HG02840 (cell line): ENCODE results near the gene DDN.

Source experiments
- ATAC-seq: cut with Tn5 transposase; IDR thresholded peaks from one replicate; pipeline ENCODE4 v1.9.1; 2021; ENCODE audit warnings: mild to moderate bottlenecking, moderate library complexity, moderate number of reproducible peaks; ENCODE audit not compliant: unreplicated experiment, low FRiP score

DDN gene

DNA sequence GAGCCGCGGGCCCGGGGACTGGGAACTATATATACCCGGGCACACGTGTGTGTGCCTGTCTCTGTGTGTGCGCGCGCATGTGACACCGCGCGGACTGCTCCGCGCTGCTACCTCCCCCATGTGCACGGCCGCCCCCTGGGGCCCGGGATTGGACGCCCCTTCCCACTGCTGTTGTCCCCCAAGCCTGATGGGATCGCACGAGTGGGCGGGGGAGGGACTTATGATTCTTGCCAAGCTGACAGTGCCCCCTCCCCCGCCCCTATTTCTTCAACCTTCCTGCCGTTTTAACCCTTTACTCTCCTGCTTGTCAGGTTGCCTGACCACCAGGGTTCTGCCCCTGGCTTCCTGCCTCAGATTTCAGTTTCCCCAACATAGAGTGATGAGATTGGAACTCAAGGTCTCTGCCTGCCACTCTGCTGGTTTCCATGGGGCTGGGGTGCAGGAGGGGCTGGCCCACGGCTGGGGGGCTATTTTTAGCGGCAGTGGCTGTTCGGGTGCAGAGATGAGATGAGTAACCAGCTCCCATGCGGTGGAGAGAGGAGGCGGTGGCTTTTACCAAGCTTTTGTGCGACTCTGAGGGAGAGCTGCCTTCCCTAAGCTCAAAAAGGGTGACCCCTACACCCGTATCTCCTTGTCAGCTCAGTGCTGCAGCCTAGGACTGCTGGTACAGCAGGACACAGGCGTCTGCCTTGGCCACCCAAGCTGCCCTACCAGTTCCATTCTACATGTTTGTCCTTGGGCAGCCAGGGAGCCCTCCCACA lies at the start of gene DDN:
Gene DDN (minus strand): TSS at position 5 of the 761 bp plus-strand sequence. CDS start 88 bp downstream, outside the sequence.
- ATAC-seq, result no peak

DNA sequence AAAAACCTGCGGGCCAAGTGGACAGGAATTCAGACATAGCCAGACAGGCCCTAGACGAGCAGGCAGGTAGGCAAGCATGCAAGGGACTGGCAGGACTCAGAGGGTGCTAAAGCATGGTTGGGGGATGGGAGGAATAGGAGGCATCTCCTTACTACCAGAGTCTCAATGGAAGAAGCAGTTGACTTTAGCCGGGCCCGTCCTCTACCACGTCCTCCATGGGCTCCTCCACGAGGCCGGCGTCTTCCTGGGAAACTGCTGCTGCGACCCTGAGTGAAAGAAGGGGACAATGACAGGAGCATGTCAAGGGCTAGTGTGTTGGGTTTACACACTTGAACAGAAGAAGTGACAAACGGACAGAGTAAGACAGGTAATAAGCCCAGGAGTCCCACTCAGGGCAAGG lies 49.8 kb upstream of the DDN start:
- no peak for ATAC-seq

DNA sequence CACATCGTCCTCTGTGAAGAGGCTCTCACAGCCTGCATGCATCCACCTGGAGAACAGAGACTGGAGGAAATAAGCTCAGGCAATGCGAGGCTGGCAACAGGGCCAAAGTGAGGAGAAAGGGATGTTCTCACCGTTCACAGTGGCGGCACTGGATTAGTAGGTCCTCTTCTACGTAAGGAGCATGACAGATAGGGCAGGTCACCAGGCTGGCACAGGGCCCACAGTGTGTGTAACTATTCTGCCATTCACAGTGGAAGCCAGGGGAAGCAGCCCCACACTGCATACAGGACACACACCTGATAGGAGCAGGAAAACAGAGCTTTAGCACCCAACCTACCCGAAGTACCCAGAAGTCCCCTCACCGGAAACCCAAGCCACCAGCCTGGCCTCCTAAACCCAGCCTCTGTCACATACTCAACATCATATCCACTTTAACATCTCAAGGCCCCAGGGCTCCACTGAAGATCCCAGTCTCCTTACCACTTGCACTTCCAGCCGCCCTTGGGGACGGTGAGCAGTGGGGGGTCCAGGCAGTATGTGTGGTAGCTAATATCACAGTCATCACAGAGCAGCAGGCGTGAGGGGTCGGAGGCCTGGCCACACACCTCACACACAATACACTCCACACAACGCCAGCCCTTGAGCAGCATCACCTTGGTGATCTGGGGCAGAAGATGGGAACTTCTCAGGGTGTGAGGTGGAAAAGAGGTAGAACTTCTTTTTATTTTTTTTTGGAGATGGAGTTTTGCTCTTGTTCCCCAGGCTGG lies 47.1 kb upstream of the DDN start:
- no peak for ATAC-seq

DNA sequence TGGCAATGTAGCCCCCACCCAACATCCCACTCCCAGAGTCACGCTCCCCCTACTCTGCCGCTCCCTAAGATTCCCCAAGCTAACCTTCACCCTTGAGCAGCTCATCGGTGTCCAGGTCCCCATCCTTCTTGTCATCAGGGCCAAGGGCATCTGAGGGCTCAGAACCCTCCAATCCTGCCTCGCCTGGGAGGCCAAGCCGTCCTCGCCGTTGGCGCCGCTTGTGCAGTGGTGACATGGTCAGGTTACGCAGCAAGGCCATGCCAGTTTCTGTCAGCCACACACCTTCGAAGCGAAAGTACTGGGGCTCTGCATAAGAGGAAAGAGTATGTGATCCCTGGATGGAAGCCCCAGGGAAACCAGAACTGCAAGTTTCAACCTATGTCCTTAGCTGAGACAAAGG lies 45.5 kb upstream of the DDN start:
- ATAC-seq, result no peak

DNA sequence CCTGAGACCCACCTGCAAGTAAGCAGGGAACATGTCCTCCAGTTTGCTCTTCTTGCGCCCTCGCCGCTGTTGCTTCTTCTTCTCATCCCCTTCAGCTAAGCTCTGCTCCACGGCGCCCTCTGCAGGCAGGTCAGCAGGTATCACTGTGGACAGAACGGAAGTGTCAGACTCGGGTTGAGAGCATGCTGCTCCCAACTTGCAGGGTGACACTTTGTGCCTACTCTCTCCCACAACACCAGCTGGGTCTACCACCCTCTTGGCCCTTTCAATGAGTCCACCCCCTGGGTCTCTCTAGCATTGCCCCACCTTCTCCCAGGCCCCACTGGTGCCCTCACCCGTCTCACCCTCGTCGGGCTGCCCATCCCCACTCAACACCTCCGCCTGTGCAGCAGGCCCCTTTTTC lies 44.7 kb upstream of the DDN start:
- ATAC-seq, result no peak

DNA sequence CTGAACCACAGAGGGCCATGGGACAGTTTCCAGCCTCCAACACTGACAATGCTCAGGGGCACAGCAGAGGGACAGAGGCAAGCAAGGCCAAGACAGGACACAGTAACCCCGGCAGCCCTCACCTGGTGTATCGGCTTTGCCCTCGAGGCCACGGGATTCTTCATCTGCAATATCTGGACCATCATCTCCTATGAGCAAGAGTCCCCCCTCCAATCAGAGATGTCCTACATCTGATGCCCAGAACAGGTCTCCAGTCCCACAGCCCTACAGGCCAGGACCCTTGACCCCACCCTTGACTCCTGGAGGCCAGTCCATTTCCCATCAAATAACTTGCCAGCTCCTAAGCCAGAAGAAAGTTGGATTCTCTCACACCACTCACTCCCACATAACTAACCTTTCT lies 44.1 kb upstream of the DDN start:
- no peak for ATAC-seq

DNA sequence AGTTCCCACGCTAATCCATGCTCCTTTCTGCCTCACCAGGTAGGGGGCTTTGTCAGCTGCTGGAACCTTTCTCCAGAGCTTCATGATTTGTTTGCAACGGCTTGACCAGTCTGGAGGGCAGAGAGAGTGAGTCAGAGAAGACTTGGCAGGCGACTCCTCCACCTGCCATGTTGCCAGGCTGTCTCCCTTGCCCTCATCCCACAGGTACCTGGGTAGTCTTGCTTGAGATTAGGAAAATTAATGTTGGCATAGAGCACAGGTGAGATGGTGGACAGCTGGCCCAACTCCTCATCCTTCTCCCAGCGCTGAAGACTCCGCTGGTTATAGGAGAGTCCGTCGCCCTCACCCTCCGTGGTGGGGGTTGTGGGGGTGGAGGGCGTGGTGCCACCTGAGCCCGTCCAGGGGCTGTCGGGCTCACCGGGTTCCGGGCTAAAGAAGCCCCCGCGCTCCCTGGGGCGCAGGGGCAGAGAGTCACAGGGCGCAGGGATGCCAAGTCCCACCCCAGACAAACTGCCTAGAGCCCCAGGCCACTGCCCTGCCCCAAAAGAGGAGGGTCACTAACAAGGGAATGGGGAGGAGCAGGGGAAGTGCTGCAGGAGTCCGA lies 42.8 kb upstream of the DDN start:
- ATAC-seq, result no peak

DNA sequence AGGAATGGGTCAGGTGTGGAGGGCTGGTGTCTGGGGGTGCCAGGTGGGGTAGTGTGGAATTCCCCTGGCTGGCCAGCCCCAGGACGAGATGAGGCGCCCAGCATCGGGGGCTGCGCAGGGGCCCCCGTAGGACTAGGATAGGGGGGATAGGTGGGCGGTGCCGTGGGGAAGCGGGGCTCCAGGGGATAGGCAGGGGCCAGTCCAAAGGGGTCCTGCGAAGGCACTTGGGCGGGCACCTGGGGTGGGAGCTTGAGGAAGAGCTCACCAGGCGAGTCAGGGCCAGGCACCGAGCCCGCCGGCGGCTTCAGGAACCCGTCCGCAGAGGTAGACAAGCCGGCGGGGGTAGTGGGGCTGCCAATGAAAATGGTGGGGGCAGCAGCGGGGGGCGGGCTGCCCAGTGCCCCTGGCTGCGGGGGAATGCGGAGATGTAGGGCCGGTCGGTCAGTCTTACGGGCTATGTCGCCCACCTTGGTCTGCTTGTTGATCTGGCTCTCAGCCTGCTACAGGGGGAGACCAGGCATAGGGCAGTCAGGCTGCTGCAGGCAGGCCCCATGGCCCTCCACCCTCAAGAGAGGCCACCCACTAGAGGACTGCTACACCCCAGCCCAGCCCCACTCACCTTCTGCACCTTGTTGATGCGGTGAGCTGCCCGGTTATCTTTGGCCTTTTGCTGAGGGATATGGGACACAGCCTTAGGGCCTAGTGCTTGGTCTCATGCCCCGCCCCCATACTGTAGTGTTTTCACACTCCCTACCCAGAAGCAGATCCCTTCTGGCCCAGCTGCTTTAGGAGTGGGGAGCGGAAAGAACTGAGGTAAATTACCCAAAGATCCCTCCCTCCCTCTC lies 42.1 kb upstream of the DDN start:
- no peak for ATAC-seq

DNA sequence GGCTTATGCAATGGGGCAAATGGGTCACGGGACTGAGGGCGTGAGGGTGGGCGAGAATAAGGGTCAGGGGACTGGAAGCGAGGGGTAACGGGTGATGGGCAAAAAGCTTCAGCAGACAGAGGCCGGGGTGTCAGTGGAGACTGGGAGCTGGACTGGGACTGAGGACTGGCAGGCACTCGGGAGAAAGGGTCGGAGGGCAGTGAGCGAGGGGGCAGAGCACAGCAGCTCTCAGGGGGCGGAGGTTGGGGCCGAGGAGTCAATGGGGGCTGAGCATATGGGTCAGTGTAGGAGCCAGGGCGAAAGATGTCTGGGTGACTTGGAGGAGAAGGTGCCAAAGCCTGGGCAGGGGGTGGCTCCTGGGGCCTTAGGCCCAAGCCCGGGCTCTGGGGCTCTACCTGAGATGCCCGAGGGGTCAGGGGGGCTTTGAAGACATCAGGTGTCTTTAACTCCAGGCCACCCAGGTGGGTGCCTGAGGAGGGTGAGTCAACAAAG lies 41.2 kb upstream of the DDN start:
- ATAC-seq, result no peak

DNA sequence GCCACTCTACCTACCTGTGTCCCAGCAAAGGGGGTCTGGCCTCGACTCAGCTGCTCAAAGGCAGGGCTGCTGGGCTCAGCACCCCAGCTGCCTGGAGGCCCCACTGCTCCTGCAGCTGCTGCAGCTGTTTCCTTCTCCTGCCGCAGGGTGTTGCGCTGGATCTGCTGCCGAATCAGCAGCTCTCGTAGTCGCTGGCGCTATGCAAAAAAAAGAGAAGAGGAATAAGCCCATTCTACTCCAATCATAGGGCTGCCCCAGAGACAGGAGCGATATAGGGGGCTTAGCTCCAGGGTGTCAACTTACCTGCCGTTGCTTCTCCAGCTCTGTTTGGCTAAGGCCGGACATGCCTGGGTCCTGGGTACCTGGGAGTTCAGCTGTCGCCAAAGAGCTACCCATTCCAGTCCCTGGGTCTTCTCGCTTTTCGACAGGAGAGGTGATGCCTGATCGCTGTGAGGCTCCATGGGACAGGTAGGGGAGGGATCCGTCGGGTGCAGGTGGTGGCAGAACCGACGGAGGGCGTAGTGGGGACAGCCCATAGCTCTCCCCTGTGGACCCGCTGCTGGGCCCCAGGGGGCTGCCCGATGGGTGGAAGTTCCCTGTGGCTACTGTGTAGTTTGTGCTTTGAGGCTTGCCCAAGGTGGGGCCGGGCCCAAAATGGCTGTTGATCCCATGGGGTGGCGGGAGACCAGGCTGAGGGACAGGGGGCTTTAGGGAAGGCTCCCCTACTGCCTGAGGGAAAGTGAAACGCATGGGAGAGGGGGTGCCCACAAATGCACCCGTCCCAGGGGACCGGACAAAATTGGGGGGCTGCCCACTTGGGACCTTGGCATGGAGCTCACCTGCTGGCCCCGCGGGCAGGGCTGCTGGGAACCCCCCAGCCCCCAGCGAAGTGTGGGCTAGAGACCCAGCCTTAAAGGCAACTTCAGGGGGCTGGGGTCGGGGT lies 40.5 kb upstream of the DDN start:
- ATAC-seq, result no peak

DNA sequence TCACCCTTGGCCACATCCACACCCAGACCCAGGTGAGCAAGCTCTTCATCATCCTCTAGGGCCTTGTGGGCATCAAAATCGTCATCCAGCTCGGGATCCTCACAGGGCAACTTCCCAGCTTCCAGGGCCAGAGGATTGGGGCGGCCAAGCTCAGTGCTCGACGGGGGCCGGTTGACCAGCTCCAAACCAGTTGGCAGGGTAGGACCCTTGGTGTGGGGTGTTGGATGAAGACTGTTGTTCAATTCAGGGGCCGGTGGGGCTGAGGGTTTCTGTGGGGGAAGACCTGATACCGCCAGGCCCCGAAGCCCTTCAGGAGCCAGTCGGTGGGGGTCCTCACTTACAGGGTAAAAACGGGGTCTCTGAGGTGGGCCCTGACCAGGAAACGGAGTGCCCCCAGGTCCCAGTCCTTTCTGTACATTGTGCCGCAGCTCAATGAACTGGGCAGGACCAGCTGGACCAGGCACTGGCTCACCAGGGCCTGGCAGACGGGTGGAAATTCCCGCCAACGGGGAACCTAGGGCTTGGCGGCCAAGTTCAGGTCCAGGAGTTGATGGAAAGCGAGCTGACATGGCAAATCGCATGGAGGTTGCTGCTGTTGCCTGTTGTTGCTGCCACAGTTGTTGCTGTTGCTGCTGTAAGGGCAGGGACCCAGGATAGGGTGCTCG lies 39.2 kb upstream of the DDN start:
- ATAC-seq, result no peak

DNA sequence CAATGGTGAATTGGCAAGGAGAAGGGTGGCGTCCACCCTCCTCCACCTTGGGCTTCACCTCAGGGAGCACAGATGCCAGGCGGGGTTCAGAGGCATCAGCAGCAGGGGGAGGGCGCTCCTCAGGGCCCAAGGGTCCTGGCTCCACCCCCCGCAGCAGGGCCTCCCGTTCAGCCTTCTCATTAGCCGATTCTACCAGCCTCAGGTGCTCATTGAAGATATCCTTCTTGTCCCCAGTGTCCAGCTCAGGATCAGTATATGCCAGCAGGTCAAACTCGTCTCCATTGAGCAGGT lies 38.7 kb upstream of the DDN start:
- no peak for ATAC-seq

DNA sequence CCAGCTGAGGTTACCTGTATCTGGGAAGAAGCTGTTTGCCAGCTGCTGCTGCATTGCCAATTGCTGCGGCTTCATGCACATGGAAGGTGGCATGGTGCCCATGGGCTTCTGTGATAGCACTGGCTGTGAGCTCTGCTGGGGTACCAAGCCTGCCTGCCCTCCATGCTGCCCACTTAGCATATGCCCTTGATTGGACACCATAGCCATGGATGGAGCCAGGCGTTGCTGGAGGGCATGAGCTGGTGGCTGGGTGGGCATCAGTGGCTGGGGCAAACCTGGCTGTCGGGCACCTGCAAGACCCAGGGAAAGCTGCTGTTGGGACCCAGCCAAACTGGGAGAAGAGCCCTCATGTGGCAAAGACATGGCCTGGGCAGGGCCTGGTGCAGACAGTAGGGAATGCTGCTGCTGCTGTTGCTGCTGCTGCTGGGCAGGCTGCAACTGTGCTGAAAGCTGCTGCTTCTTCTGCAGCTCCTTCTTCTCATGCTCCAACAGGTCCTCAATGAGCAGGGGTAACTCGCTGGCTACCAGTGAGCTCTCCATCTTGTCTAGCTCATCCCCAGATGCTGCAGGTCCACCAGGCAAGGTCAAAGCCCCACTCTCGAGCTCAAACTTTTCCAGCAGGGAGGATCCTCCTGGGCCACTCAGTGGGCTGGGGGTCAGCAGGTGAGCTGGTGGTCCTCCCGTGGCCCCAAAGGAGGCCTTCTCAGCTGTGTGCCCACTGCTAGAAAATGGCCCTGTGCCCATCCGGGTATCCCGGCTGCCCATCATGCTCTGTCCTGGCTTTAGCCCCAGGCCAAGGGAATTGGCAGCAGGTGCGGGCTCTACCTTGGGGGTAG lies 38.2 kb upstream of the DDN start:
- ATAC-seq, result no peak

DNA sequence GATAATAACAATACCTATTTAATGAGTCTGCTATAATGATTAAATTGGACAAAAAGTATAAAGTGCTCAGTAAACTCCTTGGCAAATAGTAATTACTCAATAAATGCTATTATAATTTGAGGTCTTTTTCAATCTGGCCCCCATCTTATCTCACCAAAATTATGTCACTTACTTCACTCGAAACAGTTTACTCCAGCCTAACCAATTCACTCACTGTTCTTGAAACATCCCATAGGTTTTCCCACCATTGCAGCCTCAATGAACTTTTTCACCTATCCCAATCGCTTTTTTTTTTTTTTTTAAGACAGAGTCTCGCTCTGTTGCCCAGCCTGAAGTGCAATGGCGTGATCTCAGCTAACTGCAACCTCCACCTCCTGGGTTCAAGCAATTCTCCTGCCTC lies 36.9 kb upstream of the DDN start:
- no peak for ATAC-seq

DNA sequence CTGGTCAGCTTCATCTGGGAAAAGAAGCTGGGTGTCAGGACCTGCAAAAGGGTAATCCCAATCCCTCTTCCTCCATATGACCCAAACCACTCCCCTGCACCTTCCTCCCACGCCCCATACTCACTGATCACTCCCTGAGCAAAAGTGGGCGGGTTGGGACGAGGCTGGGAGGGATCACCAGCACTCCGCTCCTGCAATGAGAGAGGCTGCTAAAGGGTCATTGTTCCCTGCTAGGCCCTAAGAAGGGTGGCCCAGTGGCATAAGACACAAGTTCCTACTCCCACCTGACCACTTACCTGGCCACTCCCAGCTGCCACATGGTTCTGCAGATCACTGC lies 35.1 kb upstream of the DDN start:
- ATAC-seq, result no peak

DNA sequence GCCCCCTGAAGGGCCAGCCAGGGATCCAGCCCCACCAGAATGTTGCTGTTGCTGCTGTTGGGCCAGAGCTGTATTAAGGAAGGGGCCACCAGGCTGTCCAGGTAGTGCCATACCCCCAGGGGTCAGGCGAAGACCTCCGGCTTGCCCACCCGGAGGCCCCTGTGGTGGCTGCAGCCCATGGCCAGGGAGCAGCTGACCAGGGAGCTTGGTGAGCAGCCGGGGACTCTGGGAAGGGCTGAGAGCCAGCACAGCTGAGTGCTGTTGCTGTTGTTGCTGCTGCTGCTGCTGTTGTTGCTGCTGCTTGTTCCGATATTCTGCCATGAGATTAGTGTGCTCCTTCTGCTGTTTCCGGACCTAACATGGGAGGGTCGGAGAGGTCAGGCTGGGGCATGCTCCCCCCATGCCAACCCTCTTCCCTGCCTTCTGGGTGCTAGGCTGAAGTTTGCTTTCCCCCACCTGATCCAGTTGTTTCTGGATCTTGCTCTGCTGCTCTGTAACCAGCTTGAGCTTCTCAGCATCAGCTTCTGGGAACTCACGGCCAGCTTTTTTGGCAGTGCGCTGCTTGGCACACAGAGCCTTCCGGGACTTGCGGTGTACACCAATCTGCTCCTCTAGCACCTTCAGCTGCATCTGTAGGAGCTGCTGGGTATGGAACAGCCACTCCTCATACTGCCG lies 34.6 kb upstream of the DDN start:
- ATAC-seq, result no peak

DNA sequence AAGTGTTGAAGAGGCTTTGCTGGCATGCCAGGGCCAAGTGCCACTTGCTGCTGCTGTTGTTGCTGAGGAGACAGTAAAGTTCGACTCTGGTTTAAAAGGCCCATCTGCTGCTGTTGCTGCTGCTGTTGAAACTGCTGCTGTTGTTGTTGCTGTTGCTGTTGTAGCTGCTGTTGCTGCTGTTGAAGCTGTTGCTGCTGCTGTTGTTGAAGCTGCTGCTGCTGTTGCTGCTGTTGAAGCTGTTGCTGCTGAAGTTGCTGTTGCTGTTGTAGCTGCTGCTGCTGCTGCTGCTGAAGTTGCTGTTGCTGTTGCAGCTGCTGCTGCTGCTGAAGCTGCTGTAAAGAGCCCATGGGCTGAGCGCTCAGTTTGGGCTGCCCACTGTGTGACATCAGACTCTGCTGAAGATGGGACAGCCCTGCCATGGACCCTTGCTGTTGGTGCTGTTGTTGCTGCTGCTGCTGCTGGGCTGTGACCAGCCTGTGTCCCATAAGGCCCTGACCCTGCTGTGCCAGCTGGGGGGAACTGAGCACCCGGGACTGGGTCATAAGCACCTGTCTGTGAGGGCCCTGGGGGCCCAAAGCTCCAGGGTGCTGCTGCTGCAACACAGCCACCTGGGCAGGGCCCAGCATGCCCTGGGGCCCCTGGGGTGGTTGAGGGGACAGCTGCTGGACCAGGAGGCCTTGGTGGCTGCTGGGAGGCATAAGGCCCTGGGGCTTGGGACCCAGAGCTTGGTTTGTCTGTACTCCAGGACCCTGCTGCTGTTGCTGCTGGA lies 33.7 kb upstream of the DDN start:
- ATAC-seq, result no peak
